OCI-LY3 (cell line): ENCODE results near the gene HACD2.

Experiments
- CTCF ChIP-seq: fragments of 200-600, 300-600 bp; sonication (generic); IDR thresholded peaks from 2 replicates; pipeline ENCODE4 v1.5.1; 2014; ENCODE audit warnings: antibody characterized with exemption, low read length, low read depth
- EZH2phosphoT487 ChIP-seq: fragments of 200-600 bp; shearing (Covaris generic); IDR thresholded peaks from 2 replicates; pipeline ENCODE4 v1.6.1; 2018; ENCODE audit warnings: antibody characterized with exemption, mixed run types, low read depth

- TF ChIP-seq CTCF (no peak), EZH2phosphoT487 (no peak)
Measured at GRCh38 chr3:123633530-123633929, 48.7 kb upstream of the HACD2 start.
